HK-2 (cell line): Measurements from ENCODE around the gene SYTL2.

Experiments
- DNase-seq: peaks from one replicate; pipeline ENCODE4 v3.0.0-alpha.2; 2018; ENCODE audit not compliant: unreplicated experiment

SYTL2 gene

DNA sequence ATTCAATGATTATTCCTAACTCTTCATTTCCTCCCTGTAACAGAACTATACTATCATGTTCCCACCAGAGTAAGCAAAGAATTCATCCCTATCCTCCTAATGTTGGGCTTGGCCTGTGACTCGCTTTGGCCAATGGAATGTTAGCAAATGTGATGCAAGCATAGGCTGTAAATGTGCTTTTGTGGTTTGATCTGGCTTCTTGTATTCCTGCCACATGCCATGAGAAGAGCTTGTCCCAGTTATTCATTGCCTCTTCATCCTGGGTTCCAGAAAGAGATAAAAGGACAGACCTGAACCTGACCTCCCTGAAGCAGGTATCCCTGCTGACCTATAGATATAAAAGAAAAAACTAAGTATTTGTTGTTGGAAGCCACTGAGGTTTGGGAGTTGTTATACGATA, 51.0 kb downstream of the SYTL2 start:
- peak; percentile 25 for DNase-seq

DNA sequence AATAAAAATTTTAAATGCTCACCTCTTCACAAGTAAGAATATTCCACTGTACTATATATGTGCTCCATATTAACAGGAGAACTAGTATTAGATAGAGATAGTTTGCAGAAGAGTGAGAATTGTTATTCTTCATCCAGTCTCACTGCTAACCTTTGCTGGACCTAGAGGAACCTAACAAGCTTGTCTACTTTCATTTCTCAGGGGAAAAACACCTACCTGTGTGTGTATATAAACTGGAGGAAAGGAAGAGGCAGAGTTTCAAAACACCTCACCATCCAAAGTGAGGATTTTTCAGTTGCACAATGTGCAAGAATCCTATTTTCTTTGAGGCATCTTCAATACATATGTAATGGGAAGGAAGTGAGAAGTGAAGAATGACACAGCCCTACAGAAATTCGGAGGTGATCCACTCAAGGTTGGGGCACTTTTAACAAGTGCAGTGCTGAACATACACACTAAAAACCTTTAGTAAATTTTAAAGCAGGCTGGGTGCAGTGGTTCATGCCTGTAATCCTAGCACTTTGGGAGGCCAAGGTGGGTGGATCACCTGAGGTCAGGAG, 52.4 kb downstream of the SYTL2 start:
- DNase-seq, result no peak

DNA sequence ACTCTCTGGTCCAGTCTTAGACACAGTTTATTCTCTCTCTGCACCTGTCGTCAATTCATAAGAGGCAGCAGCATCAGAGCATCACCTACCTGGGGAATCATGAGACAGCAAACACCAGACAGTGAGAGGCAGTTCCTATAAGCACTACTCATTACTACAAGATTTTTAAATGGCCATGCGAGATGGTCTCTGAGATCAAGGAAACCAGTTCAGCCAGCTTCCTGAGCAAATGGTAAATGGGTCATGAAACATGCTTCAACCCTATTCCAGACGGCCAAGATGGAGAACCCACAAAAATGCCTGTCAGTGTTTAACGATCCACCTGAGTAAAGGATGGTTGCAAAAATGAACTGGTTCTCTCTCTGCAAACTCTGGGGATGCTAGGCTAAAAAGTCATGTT, 52.9 kb downstream of the SYTL2 start:
- no peak for DNase-seq

DNA sequence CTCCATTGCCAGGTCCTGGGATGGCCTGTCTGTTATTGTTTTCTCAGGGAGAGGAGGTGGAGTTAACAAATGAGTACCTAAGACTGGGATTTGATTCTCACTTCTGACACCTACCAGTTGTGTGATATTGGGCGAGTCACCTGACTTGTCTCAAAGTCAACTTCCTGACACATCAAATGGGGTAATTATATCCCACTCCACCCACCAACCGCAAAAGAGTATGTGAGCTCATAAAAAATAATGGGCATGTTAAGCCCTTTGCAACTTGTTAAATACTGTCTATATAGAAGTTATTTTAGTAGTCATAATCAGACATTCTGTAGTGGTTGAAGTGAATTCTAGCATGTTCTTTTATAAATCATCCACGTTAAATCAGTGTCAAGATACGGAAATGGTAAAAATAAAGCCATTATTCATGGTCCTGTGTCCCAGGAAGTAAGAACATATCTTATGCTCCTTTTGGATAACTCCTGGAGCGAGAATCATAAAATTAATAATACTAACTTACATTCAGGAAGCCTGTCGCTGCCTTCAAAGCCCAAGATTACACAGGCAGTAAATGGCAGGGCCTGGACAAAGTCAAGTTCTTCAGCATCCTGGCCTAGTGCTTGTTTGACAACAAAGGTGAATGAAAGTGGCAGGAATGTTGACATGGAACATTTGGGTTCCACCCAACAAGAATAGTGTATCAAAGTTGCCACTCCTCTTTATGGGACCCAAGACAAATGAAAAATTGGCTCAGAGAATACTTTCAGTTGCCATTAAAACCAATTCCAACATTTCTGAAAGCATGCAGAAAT, 54.3 kb downstream of the SYTL2 start:
- no peak for DNase-seq

DNA sequence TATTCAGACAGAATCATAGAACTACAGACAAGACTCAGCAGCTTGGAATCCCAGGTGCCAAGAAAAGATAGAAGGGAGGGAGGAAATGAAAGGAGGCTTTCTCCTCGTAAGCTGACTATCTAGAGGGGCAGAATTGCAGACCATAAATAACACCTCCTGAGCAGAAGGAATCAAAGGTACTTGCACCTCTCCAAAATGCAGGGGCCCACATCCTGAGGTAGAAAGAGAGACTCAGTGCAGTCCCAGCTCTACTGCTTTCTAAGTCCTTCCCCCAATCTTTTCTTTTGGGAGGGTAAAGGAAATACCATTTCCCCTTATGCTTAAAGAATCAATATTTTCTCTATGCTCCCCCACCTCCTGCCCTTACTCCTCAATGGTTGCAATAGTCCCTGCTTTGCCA, 55.2 kb downstream of the SYTL2 start:
- no peak for DNase-seq

DNA sequence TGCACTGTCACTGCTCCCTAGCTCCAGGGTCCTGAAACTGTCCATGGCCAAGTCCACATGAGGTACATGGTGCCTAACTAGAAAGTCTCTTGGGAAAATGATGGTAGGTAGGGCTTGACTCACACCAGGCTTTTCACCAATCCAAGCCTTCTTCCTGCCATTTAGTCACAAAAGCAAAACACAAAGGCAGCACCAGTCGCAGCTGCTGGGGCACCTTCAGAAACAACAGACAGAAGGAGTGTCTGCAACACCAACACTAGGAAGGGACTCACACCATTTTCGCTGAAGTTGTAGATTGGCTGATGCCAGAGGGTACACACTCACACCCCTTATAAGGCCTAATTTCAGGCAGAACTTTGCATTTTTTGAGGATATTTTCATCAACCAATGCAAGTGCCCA, 55.7 kb downstream of the SYTL2 start:
- DNase-seq, result no peak

DNA sequence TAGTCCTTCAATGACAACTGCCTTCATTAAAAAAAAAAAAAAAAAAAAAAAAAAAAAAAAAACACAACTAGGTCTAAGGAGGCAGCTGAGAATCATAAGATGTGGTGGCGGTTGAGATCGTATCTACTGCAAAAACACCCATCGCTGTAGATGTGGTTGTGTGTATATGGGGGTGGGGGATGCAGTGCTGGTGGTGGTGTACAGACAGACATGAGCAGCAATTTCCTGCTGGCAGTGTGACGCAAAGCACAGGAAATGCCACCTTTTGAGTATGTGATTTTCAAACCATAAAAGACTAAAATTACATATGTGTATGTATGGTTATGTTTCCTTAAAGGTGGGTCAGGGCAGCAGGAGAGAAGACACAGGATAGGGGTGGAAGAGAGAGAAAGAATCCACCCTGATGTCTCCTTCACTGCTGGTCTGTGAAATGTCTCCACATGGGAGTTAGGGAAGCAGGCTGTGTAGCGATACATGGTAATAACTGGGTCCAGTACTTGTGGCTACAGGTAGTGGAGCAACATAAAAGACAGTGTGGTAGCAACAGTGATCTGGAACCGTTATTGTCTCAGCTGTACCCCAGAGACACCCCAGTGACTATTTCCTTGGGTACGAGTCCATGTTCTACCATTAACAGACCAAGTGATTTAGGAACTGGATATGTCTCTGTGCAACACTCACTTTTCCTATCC, 57.9 kb downstream of the SYTL2 start:
- no peak for DNase-seq

DNA sequence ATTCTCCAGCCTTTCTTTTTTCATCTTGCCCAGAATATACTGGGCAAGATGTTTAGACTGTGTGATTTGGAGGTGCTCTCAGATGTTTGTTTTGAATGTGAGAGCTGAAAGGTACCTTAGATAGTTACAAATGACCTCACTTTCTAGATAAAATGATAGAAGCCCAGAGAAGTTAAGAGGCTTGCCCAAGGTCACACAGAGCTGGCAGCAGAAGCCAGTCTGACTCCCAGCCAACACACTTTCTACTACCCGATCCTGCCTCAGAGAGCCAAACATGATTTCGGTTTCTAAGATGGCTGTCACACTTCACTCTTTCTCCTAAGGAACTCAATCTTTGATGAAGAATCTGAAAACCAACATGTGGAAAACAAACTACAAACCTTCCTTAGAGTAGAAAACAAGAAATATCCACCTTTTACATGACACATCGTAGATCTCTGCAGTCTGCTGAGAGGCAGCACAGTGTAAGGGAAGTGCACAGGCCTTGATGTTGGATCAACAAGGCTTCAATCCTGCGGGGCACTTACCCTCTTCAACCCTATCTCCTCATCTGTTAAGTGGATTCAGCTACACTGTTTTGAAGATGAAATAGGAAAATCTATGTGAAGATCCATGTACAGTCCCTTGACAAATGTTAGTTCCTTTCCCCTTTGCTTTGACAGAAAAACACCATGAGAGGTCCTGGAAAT, 58.6 kb downstream of the SYTL2 start:
- no peak for DNase-seq

DNA sequence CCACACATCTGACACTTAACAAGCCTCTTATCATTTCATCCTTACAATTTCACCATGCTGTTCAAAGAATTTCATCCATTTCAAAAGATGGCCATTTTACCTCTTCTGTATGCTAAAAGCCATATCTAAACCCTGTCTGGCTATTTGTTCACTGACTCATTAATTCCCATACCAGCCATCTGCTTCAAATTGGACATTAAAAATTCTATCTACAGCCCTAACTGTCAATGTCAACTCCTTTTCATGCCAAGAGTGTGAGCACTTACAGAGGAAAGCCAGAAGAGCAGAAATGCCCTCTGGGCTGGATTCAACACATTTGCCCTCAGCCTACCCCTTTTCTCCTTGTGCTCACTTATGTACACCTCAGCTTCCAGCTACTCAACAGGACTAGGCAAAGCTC, 59.2 kb downstream of the SYTL2 start:
- DNase-seq, result no peak

DNA sequence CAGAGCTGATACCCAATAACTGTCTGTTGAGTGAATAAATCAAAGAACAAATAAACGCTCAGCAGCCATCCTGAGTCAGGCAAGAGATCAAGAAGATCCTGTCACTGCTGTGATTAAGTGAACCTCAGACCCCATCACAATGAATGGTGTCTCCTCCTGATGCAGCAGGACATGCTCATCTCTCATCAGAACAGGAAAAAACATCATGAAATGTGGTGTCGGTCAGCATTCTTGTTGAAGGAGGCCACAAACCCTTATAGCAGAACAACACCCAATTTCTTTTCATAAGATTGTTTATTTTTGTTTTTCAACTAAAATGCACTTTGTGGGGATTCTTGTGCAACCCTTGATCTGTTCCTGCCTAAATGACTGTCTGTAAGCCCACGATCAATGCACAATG, 60.3 kb downstream of the SYTL2 start:
- DNase-seq, result no peak

DNA sequence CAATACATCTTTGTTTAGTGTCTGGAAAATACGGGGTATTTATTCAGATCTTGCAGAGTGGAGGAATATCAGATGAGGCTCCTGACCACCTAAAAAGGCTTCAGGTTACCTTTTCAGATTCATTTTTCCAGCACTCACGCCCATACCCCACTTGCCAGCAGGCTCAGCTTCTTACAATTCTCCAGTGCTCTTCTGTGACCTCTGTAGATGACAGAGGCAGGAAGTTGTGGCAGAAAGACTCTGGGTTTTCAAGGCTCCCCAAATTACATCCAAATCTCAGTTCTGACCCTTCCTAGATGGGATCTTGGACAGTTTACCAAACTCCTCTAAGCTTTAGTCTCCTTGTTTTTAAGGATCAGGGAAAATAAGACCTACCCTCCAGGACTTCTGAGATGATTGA, 61.1 kb downstream of the SYTL2 start:
- DNase-seq, result no peak

DNA sequence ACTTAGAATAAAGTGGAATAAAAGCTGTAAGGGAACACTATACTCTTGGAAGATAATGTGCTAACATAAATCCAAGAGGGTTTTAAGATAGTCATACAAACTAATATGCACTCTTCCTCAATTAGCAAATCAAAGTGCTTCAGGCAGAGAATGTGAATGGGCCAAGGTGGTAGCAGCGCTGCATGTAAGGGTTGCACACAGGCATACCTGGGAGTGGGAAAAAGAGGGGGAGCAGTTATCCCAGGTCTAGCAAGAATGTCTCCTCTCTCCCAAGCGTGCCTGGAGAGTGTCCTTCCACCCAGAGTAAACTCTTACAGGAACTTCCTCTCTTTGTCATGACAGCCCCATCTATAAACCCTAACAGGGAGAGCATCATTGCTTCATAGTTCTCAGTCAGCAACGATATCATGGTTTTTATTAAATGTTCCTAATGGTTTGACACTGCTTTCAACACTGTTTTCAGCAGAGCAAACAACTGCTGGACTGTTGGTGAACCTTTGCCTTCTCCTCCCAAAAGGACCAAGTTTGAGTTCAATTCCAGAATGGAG, 61.6 kb downstream of the SYTL2 start:
- no peak for DNase-seq

DNA sequence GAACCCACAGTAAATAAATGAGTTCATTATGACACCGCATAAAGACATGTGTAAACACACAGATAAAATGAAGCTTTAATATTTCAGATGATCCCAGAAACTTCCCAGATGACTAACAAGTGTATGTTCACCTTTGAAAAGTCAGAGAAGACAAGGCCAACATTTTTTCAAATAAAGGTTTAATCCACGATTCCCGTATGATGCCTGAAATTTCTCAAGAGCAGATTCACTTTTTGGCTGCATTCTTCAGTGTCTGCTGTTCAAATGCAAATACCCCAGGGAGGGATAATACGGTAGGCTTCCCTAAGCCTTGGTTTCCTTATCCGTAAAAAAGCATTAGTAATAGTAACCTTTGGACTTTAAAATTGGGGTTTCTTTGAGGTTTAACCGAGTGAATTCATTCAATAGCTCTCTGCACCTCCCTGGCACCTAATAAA, 62.5 kb downstream of the SYTL2 start:
- no peak for DNase-seq

DNA sequence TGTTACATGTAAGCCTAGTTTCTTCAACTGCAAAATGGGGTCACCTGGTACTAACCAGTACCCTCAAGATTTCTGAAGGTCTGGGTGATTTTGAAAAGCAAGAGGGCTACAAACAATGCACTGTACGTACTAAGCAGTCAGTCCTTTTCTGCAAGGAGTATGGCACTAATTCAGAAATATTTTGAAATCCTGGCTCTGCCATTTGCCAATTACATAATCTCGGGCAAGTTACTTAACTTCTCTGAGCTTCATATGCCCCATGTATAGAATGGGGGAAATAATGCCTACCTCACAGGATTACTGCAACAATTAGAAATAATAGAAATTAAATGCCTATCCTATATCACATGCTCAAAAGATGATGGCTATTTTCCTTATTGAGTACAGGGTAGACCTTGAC, 64.3 kb downstream of the SYTL2 start:
- no peak for DNase-seq

DNA sequence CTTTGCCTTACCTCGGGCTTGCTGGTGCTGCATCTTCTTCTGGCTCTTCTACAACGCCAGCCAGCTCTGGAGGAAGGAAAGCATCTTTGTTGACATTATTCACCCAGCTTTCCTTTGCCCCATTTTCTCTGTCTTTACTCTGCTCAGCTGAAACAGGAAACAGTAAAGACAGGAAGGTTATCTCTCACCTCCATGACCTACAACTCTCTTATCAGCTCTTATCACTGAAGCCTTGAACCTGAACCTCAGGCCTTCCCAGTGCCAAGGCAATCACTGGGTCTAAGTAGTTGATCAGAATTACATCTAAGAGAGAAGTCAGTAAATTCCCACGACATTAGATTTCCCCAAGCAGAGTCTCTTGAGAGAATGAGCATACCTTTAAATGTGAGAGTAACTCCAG, 65.3 kb downstream of the SYTL2 start:
- no peak for DNase-seq

DNA sequence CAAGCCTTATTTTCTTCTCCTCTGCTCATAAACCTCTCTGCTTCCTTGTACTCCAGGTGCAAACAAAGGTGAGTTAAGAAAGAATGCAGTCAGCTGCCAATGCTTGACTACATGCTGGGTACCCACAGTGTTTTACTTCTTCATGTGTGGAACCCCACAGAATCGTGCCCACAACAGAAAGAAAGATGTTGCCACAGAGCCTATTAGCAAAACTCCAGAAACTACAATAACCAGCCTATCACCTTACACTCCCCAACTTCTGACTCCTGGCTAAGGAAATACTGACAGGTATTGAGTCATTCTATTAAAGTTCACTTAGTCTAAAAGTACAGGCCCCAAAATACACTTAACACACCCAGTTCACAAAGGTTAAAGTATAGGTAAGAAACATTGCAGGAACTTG, 68.1 kb downstream of the SYTL2 start:
- no peak for DNase-seq

DNA sequence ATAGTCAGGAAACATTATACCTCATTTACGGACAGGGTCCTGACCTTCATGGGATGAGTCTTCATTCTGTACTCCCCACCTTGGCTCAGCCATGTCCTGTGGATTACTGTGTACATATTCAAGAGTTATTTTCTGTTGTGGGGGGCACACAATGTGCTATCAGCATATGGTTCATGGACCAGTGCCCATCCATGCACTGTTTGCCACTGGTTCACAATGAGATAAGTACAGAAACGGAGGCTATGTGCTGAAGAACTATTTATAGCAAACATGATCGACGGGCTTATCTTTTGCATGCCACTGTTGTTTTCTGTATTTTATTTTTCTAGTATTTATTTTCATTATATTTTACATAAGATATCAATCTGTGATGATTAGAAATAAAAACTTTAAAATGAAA, 68.6 kb downstream of the SYTL2 start:
- DNase-seq, result no peak

DNA sequence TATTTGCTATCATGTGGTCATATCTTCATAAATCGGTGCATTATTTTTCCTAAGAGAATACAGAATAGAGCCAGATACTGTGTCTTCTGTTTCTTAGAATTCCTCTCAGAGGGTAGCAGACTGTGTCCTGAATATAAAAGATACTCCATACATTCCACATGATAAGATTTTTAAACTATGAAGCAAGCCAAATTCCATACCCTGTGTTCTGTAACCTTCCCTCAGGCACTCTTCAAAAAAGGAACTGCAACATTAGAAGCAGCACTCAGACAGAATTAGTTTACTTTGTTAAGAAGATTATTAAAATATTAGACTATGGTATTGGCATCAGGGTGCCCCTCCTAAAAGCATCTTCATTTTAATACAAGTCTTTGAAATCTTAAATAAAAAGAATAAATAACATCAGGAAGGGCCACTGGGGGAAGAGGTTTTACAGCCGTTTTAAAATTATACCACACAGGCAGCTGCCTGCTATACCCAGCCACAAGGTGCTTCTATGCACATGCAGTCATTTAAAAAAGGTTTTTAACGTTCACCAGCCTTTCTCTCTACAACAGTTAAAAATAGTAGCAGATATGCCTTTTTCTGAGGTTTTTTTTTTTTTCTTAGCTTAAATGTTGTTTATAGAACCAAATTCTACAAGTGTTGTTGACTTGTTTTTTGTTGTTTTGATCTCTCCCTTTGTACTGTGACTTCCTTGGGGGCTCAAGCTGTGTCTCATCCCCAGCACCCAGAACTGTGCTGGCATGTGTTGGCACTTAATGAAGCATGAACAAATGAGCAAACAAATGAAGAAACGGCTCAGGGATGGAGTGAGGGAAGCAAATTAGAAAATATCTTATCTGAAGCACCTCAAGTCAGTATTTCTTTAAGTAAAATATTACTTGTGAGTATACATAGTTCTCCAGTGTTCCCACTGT, 70.2 kb downstream of the SYTL2 start:
- DNase-seq, result no peak

DNA sequence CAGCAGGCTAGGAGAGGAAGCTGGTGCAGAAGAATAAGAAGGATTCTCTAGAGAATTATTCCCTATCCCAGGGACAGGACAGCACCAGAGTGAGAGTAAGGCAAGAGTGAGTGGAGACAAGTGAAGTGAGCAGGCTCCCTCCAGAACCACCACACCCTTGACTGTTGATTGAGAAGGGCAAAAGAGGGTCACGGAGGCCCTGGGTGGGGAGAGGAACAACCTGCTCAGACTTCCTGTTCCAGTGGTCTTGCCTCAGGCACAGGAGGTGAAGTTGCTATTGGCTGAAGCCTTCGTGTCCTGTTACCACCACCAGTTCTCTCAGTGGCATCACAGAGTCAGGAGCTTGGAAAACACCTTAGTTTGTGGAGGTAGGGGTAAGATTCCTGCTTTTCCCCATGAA, 73.2 kb downstream of the SYTL2 start:
- no peak for DNase-seq

DNA sequence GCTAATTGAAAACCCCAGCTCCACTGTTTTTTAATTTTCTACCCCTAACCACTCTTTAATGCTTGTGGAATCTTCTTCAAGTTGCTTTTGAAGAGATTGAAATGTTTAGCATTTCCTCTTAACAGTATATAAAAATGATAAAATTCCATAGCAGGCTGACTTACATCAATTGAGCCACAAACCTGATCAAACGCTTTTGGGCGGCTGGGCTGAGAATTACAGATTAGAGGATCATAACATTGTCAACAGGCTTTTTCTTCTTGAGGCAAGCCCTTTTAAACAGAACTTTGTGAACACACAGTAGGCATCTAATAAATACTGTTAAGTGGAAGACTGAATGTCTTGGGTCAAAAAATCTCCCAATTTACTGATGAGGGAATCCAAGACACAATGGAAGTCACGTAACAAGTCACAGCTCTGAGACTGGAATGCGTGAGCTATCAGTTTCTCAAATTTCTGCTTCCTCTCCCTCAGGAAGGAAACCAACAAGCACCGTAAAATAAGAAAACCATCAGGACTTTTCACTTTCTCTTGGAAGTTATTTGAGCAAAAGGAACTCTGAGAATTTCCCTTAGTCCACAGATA, 75.0 kb downstream of the SYTL2 start:
- no peak for DNase-seq

DNA sequence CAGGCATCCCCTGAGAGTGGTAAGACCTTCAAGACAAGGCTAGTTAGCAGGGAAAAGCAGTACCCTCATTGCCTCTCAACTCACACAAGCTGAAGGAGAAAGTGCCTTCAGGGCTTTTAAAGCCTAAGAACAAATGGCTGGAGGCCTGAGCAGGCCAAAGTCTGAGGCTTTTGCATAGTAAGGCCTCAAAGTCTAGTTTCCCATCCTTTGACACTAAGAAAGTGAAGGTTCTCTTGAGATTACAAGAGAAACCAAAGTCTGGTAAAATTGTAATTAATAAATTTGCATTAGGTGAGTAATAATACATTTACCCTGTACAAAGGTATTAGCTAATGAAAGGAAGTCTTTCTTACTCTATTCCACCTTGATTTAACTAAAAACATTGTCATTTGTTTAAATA, 78.0 kb downstream of the SYTL2 start:
- DNase-seq, result no peak
